ENCODE data around the gene SEMA5A. TPM values are rescaled to one million over a fixed set of nuclear protein-coding genes. Genes with fewer than 3 reads are reported as not detected.

Gene SEMA5A
- total RNA-seq, 1 donor = 57.0 TPM

- TF ChIP-seq CTCF (IDR thresholded peaks at IDR 0.05; ENCODE audit: insufficient read depth, low read length) = no peak
- H3K4me3 ChIP-seq (ENCODE audit: low read depth, low read length) = no peak overlapping the region
- no peak for DNase-seq (ENCODE audit: low read depth)
Observed at GRCh38 chr5:9071074-9071473, 474.8 kb downstream of the SEMA5A start.

- no peak for DNase-seq (ENCODE audit: low read depth)
- no peak for TF ChIP-seq CTCF (IDR thresholded peaks at IDR 0.05; ENCODE audit: insufficient read depth, low read length)
- H3K4me3 ChIP-seq (ENCODE audit: low read depth, low read length) = no peak overlapping the region
Observed at GRCh38 chr5:9069650-9070049, 476.2 kb downstream of the SEMA5A start.

- no peak for TF ChIP-seq CTCF (IDR thresholded peaks at IDR 0.05; ENCODE audit: insufficient read depth, low read length)
- no peak overlapping the region for H3K4me3 ChIP-seq (ENCODE audit: low read depth, low read length)
- no peak for DNase-seq (ENCODE audit: low read depth)
Observed at GRCh38 chr5:9067154-9067553, 478.7 kb downstream of the SEMA5A start.

- TF ChIP-seq CTCF (IDR thresholded peaks at IDR 0.05; ENCODE audit: insufficient read depth, low read length) = no peak
- DNase-seq (ENCODE audit: low read depth) = no peak
- H3K4me3 ChIP-seq (ENCODE audit: low read depth, low read length) = no peak overlapping the region
Observed at GRCh38 chr5:9066349-9066748, 479.5 kb downstream of the SEMA5A start.

- TF ChIP-seq CTCF (IDR thresholded peaks at IDR 0.05; ENCODE audit: insufficient read depth, low read length) = no peak
- DNase-seq (ENCODE audit: low read depth) = no peak
- no peak overlapping the region for H3K4me3 ChIP-seq (ENCODE audit: low read depth, low read length)
Observed at GRCh38 chr5:9063615-9064245, 482.1 kb downstream of the SEMA5A start.

- no peak overlapping the region for H3K4me3 ChIP-seq (ENCODE audit: low read depth, low read length)
- DNase-seq (ENCODE audit: low read depth) = no peak
- TF ChIP-seq CTCF (IDR thresholded peaks at IDR 0.05; ENCODE audit: insufficient read depth, low read length) = no peak
Observed at GRCh38 chr5:9062873-9063272, 483.0 kb downstream of the SEMA5A start.

Measured in fibroblast of the aortic adventitia (primary cell).